Liver (tissue), 9 donors: ENCODE results near the gene ZNF577. TPM values are rescaled to one million over a fixed set of nuclear protein-coding genes. Genes with fewer than 3 reads are reported as not detected.

Experiments used
- DNase-seq: peaks from one replicate; pipeline ENCODE4 v3.0.0-alpha.2; 2017; ENCODE audit warnings: low spot score
- H3K27ac ChIP-seq, 2 donors: one replicate each; pipeline ENCODE4 v1.7.0; 2013; ENCODE audit warnings: inconsistent platforms in 2 of 2, low read length in 2 of 2, control low read depth in 1 of 2, low read depth in 1 of 2, mild to moderate bottlenecking in 1 of 2
- H3K27me3 ChIP-seq, 4 donors: one replicate each; pipeline versions ENCODE4 v1.6.1 to v1.7.0; 2013; ENCODE audit warnings: low read length in 3 of 4, inconsistent platforms in 1 of 4, mild to moderate bottlenecking in 1 of 4, moderate library complexity in 1 of 4; ENCODE audit not compliant: control insufficient read depth in 4 of 4, insufficient read depth in 4 of 4
- H3K36me3 ChIP-seq, 4 donors: one replicate each; pipeline versions ENCODE4 v1.6.1 to v1.7.0; 2013; ENCODE audit warnings: low read length in 3 of 4, mild to moderate bottlenecking in 3 of 4, low read depth in 1 of 4, moderate library complexity in 1 of 4; ENCODE audit not compliant: control insufficient read depth in 4 of 4, insufficient read depth in 3 of 4
- H3K4me1 ChIP-seq, 4 donors: one replicate each; pipeline versions ENCODE4 v1.6.1 to v1.7.0; 2013; ENCODE audit warnings: low read length in 3 of 4, mild to moderate bottlenecking in 3 of 4, moderate library complexity in 1 of 4; ENCODE audit not compliant: control insufficient read depth in 4 of 4, insufficient read depth in 4 of 4
- H3K4me3 ChIP-seq, 3 donors: one replicate each; pipeline versions ENCODE4 v1.6.1 to v1.7.0; 2013; ENCODE audit warnings: low read length in 3 of 3, control low read depth in 1 of 3, low read depth in 1 of 3, mild to moderate bottlenecking in 1 of 3
- H3K9ac ChIP-seq, 2 donors: one replicate each; pipeline ENCODE4 v1.7.0; 2013; ENCODE audit warnings: low read length in 2 of 2, mild to moderate bottlenecking in 2 of 2, moderate library complexity in 2 of 2, control low read depth in 1 of 2, low read depth in 1 of 2
- H3K9me3 ChIP-seq, 4 donors: one replicate each; pipeline versions ENCODE4 v1.6.1 to v1.7.0; 2013; ENCODE audit warnings: low read length in 3 of 4; ENCODE audit not compliant: control insufficient read depth in 4 of 4
- EGR1 ChIP-seq, 2 donors: IDR thresholded peaks; 2 replicates each; pipeline ENCODE4 v1.6.1; 2016 to 2018; ENCODE audit warnings: antibody characterized with exemption in 2 of 2, low read depth in 2 of 2
- FOXA1 ChIP-seq: IDR thresholded peaks from 2 replicates; pipeline ENCODE4 v1.6.1; 2016; ENCODE audit warnings: antibody characterized with exemption
- FOXA2 ChIP-seq: IDR thresholded peaks from 2 replicates; pipeline ENCODE4 v1.6.1; 2016; ENCODE audit warnings: antibody characterized with exemption
- GABPA ChIP-seq, 2 donors: IDR thresholded peaks in 1 of 2; conservative IDR thresholded peaks in 1 of 2; 2 replicates each; pipeline ENCODE4 v1.6.1; 2016; ENCODE audit warnings: antibody characterized with exemption in 2 of 2, mild to moderate bottlenecking in 1 of 2, moderate library complexity in 1 of 2
- HNF4A ChIP-seq, 2 donors: conservative IDR thresholded peaks; 2 replicates each; pipeline ENCODE4 v1.6.1; 2016; ENCODE audit warnings: antibody characterized with exemption in 2 of 2, mild to moderate bottlenecking in 2 of 2
- HNF4G ChIP-seq: IDR thresholded peaks from 2 replicates; pipeline ENCODE4 v1.6.1; 2016; ENCODE audit warnings: antibody characterized with exemption
- JUND ChIP-seq, 2 donors: IDR thresholded peaks; 2 replicates each; pipeline ENCODE4 v1.6.1; 2016; ENCODE audit warnings: antibody characterized with exemption in 2 of 2
- NR2F2 ChIP-seq: IDR thresholded peaks from 2 replicates; pipeline ENCODE4 v1.6.1; 2016; ENCODE audit warnings: antibody characterized with exemption
- RAD21 ChIP-seq, 2 donors: IDR thresholded peaks; 2 replicates each; pipeline ENCODE4 v1.6.1; 2016; ENCODE audit warnings: antibody characterized with exemption in 2 of 2, mild to moderate bottlenecking in 2 of 2
- RXRA ChIP-seq, 2 donors: IDR thresholded peaks; 2 replicates each; pipeline ENCODE4 v1.6.1; 2017 to 2018; ENCODE audit warnings: antibody characterized with exemption in 2 of 2, mild to moderate bottlenecking in 1 of 2
- SP1 ChIP-seq: IDR thresholded peaks from 2 replicates; pipeline ENCODE4 v1.6.1; 2018; ENCODE audit warnings: antibody characterized with exemption, mild to moderate bottlenecking
- TAF1 ChIP-seq: conservative IDR thresholded peaks from 2 replicates; pipeline ENCODE4 v1.6.1; 2016; ENCODE audit warnings: antibody characterized with exemption, mild to moderate bottlenecking
- YY1 ChIP-seq: IDR thresholded peaks from 2 replicates; pipeline ENCODE4 v1.6.1; 2016; ENCODE audit warnings: antibody characterized with exemption, mild to moderate bottlenecking
- WGBS: extraction: QIAGEN DNeasy Blood & Tissue Kit; methylation state at CpG from one replicate; pipeline ENCODE4 v1.1.7; 2013; 5-methylcytosine and 5-hydroxymethylcytosine counted together
- polyA plus RNA-seq, 2 donors: library from polyadenylated mRNA; stranded (reverse) in 1 of 2; unstranded in 1 of 2; fragments of 200-250 nt in 1 of 2; fragments of >200 nt in 1 of 2; fragmentation: Nextera tagmentation in 1 of 2; extraction: Ambion mirVana in 1 of 2; gene quantifications; one replicate each; pipeline versions ENCODE4 v1.2.1 to v1.2.3, GENCODE V29; 2013 to 2015
- total RNA-seq, 2 donors: library from RNA; depleted of rRNA; stranded (reverse); fragments of >200 nt; gene quantifications; one replicate each; pipeline ENCODE4 v1.2.3, GENCODE V29; 2014
- TF ChIP-seq, protein P1 (sequence below): IDR thresholded peaks from 2 replicates; pipeline ENCODE4 v1.6.1; 2016; ENCODE audit warnings: antibody characterized with exemption, mild to moderate bottlenecking
- TF ChIP-seq, protein P2 (sequence below): IDR thresholded peaks from 2 replicates; pipeline ENCODE4 v1.6.1; 2016; ENCODE audit warnings: antibody characterized with exemption
- TF ChIP-seq, protein P3 (sequence below): IDR thresholded peaks from 2 replicates; pipeline ENCODE4 v1.6.1; 2016; ENCODE audit warnings: antibody characterized with exemption
- TF ChIP-seq, protein P4 (sequence below): IDR thresholded peaks from 2 replicates; pipeline ENCODE4 v1.6.1; 2016; ENCODE audit warnings: antibody characterized with exemption
- TF ChIP-seq, protein P5 (sequence below): fragments of 150-350 bp; IDR thresholded peaks from 2 replicates; pipeline ENCODE4 v1.5.1; 2017; ENCODE audit warnings: improper control_type of control experiment, low read depth, low read length; ENCODE audit not compliant: missing input control
- donor health status: healthy.
- donor health status: healthy.
- donor health status: healthy.
- donor health status: healthy.
- donor health status: healthy.

Gene ZNF577
- total and polyA plus RNA-seq, 4 donors = 2.0 to 5.4 (median 2.8) TPM

DNA sequence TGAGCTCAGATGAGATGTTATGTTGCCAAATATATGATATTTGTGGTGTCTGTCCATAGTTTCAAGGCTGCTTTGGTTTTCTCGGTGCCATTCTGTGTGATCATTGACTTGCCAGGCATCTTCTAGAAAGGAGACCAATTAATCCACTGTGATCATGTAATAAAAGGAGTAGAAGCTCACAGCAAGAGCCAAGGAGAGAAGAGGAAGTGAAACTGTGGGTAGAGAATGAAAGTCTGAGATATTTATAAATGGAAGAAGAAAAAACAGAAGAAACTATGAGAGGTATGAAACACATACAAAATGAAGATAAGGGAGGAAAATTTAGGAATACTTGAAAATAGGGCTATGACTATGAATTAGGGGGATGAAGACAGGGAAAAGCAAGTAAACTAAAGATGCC is 28.4 kb upstream of the ZNF577 start:
- DNase-seq = no peak
- Histone ChIP-seq H3K27me3 (no peaks in the 10 kb centered on the region), H3K36me3 (peaks cover 0 to 2% (median 0%) of the 10 kb centered on the region in 4 donors), H3K9me3 (peaks cover 33 to 72% (median 54%) of the 10 kb centered on the region in 4 donors), H3K9ac (no peak overlapping the region), H3K27ac (no peak overlapping the region), H3K4me3 (peak overlapping the region in 2 of 3 donors; percentile 9 to 22), H3K4me1 (no peaks in the 10 kb centered on the region)
- TF ChIP-seq SP1 (no peak), FOXA1 (no peak), EGR1 (IDR thresholded peaks at IDR 0.05; ENCODE audit: low read depth in 2 of 2) (no peak), FOXA2 (no peak), RAD21 (IDR thresholded peaks at IDR 0.05) (no peak), GABPA (IDR thresholded peaks at IDR 0.05 in 1 of 2, conservative IDR thresholded peaks at IDR 0.05 in 1 of 2) (no peak), HNF4G (no peak), JUND (IDR thresholded peaks at IDR 0.05) (no peak), HNF4A (conservative IDR thresholded peaks at IDR 0.05) (no peak), NR2F2 (no peak), TAF1 (no peak), RXRA (IDR thresholded peaks at IDR 0.05) (no peak), YY1 (no peak)
- TF ChIP-seq, protein P1, sequence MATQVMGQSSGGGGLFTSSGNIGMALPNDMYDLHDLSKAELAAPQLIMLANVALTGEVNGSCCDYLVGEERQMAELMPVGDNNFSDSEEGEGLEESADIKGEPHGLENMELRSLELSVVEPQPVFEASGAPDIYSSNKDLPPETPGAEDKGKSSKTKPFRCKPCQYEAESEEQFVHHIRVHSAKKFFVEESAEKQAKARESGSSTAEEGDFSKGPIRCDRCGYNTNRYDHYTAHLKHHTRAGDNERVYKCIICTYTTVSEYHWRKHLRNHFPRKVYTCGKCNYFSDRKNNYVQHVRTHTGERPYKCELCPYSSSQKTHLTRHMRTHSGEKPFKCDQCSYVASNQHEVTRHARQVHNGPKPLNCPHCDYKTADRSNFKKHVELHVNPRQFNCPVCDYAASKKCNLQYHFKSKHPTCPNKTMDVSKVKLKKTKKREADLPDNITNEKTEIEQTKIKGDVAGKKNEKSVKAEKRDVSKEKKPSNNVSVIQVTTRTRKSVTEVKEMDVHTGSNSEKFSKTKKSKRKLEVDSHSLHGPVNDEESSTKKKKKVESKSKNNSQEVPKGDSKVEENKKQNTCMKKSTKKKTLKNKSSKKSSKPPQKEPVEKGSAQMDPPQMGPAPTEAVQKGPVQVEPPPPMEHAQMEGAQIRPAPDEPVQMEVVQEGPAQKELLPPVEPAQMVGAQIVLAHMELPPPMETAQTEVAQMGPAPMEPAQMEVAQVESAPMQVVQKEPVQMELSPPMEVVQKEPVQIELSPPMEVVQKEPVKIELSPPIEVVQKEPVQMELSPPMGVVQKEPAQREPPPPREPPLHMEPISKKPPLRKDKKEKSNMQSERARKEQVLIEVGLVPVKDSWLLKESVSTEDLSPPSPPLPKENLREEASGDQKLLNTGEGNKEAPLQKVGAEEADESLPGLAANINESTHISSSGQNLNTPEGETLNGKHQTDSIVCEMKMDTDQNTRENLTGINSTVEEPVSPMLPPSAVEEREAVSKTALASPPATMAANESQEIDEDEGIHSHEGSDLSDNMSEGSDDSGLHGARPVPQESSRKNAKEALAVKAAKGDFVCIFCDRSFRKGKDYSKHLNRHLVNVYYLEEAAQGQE = no peak
- TF ChIP-seq, protein P2, sequence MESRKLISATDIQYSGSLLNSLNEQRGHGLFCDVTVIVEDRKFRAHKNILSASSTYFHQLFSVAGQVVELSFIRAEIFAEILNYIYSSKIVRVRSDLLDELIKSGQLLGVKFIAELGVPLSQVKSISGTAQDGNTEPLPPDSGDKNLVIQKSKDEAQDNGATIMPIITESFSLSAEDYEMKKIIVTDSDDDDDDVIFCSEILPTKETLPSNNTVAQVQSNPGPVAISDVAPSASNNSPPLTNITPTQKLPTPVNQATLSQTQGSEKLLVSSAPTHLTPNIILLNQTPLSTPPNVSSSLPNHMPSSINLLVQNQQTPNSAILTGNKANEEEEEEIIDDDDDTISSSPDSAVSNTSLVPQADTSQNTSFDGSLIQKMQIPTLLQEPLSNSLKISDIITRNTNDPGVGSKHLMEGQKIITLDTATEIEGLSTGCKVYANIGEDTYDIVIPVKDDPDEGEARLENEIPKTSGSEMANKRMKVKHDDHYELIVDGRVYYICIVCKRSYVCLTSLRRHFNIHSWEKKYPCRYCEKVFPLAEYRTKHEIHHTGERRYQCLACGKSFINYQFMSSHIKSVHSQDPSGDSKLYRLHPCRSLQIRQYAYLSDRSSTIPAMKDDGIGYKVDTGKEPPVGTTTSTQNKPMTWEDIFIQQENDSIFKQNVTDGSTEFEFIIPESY = no peak
- TF ChIP-seq, protein P3, sequence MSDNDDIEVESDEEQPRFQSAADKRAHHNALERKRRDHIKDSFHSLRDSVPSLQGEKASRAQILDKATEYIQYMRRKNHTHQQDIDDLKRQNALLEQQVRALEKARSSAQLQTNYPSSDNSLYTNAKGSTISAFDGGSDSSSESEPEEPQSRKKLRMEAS = no peak
- TF ChIP-seq, protein P4, sequence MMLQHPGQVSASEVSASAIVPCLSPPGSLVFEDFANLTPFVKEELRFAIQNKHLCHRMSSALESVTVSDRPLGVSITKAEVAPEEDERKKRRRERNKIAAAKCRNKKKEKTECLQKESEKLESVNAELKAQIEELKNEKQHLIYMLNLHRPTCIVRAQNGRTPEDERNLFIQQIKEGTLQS = no peak
- TF ChIP-seq, protein P5, sequence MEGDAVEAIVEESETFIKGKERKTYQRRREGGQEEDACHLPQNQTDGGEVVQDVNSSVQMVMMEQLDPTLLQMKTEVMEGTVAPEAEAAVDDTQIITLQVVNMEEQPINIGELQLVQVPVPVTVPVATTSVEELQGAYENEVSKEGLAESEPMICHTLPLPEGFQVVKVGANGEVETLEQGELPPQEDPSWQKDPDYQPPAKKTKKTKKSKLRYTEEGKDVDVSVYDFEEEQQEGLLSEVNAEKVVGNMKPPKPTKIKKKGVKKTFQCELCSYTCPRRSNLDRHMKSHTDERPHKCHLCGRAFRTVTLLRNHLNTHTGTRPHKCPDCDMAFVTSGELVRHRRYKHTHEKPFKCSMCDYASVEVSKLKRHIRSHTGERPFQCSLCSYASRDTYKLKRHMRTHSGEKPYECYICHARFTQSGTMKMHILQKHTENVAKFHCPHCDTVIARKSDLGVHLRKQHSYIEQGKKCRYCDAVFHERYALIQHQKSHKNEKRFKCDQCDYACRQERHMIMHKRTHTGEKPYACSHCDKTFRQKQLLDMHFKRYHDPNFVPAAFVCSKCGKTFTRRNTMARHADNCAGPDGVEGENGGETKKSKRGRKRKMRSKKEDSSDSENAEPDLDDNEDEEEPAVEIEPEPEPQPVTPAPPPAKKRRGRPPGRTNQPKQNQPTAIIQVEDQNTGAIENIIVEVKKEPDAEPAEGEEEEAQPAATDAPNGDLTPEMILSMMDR = no peak
- 90% methylated on average over 1 of the region's 1 CpG for WGBS
